Measurements from ENCODE around the gene PARM1.

Gene PARM1

DNA sequence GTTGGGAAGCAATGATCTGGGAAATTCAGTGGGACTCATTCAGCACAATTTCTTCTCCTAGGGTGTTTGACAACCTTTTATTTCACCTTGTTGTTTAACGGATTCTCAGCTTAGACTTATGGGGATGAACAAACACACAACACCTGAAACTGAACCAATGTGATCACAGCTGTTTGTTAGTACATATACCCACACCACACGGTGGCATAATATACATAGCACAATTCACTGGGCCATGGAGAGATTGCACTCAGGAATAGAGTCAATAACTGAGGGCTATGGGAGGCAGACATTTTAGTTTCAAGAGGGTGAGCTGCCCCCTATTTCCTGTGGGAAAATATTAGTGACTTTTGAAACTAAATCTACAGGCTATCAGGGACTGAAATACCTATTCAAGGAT is 148.0 kb downstream of the PARM1 start:
- DNase-seq (ENCODE audit: low read depth): no peak

DNA sequence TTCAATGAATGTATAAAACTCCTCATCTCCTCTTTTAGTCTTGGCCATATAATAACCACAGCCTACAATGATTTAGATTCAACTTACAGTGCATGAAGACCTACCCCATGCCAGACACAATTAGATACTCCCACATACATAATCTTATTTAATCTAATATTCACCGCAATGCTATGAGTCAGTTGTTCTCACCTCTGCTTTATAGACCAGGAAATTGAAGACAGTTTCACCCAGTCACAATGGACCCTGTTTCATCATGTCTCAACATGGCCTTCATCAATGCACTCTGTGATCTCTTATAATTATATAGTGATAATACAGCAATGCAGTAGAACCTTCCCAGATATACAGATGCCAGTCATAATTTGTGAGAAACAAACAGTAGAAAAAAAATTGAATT is 148.6 kb downstream of the PARM1 start:
- no peak for DNase-seq (ENCODE audit: low read depth)

DNA sequence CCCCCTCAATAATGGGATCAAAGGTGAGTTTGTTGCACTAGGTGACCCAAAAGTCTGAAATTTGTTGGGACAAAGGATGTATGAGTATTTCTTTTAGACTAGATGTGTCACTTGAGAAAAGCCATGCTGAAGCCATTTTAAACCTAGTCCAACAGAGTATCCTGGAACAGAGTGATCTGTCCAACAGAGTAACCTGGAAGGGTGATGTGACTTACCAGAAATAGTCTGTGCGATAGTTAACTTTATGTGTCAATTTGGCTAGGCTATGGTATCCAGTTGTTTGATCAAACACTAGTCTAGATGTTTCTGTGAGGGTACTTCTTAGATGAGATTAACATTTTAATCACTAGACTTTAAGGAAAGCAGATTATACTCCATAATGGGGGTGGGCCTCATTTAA is 154.5 kb downstream of the PARM1 start:
- DNase-seq (ENCODE audit: low read depth): no peak

DNA sequence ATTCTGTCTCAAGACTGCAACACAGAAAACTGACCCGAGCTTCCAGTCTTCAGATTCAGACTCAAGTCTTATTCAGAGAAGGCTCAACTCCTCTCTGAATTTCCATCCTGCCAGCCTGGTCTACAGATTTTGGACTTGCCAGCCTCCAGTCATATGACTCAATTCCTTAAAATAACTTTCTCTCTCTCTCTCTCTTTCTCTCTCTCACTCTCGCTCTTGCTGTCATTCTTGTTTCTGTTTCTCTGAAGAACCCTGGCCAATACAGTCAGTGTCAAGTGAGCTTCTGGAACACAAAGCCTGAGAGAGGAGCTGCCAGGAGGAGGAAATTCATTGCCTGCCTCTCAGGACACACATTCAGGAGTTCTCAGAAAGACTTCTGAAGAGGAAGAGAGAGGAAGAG is 154.9 kb downstream of the PARM1 start:
- no peak for DNase-seq (ENCODE audit: low read depth)

DNA sequence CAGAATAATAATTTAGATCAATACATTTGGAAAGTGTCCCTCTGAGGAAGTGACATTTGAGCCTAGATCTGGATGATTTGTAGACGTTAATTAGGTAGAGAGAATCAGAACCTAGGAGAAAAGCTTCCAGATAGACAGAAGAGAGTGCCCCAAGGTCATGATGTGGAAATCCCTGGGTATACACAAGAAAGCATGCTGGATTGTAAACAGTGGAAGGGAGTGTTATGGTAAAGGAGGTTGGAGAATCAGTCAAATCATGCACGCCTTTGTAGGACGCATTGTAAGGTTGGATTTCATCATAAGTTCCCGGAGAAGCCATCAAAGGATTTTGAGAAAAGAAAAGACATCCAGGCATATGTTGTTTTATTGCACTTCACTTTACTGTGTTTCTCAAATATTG is 156.3 kb downstream of the PARM1 start:
- no peak for DNase-seq (ENCODE audit: low read depth)

DNA sequence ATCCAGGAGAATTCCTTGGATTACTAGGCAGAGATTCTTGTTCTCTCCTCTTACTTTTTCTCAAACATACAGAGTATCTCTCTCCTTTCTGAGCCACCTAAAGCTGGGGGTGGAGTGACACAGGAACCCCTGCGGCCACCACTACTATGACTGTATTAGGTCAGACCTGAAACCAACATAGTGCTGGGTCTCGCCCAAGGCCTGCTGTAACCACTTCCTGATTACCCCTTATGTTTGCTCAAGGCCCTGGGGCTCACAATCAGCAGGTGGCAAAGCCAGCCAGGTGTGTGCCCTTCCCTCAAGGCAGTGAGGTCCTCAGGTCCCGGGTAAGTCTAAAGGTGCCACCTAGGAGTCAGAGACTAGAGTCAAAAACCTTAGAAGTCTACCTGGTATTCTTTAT is 166.4 kb downstream of the PARM1 start:
- no peak for DNase-seq (ENCODE audit: low read depth)
